Muscle layer of duodenum (tissue), 2 donors: ENCODE results near the gene KDM2A.
"Not testable (repeated sequence)": the region's sequence is repeated elsewhere in the genome, so short reads cannot be mapped to it uniquely, and the experiment has no call there.

Experiments used
- H3K27ac ChIP-seq: one replicate; pipeline ENCODE4 v1.7.0; 2013; ENCODE audit warnings: mild to moderate bottlenecking, low read length
- H3K27me3 ChIP-seq: one replicate; pipeline ENCODE4 v1.7.0; 2013; ENCODE audit warnings: low read depth, mild to moderate bottlenecking, control low read depth, low read length
- H3K36me3 ChIP-seq, 2 donors: one replicate each; pipeline ENCODE4 v1.7.0; 2013; ENCODE audit warnings: low read length in 2 of 2, control low read depth in 1 of 2, mild to moderate bottlenecking in 1 of 2; ENCODE audit not compliant: insufficient read depth in 2 of 2, control insufficient read depth in 1 of 2
- H3K4me1 ChIP-seq, 2 donors: one replicate each; pipeline ENCODE4 v1.7.0; 2013; ENCODE audit warnings: low read length in 2 of 2, mild to moderate bottlenecking in 2 of 2, control low read depth in 1 of 2, moderate library complexity in 1 of 2; ENCODE audit not compliant: insufficient read depth in 2 of 2, control insufficient read depth in 1 of 2
- H3K4me3 ChIP-seq, 2 donors: one replicate each; pipeline ENCODE4 v1.7.0; 2013; ENCODE audit warnings: low read length in 2 of 2, low read depth in 1 of 2, mild to moderate bottlenecking in 1 of 2
- H3K9me3 ChIP-seq, 2 donors: one replicate each; pipeline ENCODE4 v1.7.0; 2013; ENCODE audit warnings: low read length in 2 of 2, control low read depth in 1 of 2, mild to moderate bottlenecking in 1 of 2; ENCODE audit not compliant: control insufficient read depth in 1 of 2
- donor health status: healthy.

Gene KDM2A

DNA sequence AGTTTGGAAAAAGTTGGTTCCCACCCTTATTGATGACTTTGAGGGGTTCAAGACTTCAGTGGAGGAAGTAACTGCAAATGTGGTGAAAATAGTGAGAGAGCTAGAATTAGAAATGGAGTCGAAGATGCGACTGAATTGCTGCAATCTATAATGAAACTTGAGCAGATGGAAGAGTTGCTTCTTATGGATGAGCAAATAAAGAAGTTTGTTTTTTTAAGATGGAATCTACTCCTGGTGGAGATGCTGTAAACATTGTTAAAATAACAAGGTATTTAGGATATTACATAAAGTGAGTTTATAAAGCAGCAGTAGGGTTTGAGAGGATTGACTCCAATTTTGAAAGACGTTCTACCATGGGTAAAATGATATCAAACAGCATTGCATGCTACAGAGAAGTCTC lies 83.0 kb downstream of the KDM2A start:
- H3K27ac ChIP-seq = no peak overlapping the region
- no peak overlapping the region for H3K4me3 ChIP-seq
- H3K27me3 ChIP-seq = no peaks in the 10 kb centered on the region
- H3K4me1 ChIP-seq = no peaks in the 10 kb centered on the region
- H3K36me3 ChIP-seq = peaks cover 0 to 9% of the 10 kb centered on the region in 2 donors
- H3K9me3 ChIP-seq = no peaks in the 10 kb centered on the region

DNA sequence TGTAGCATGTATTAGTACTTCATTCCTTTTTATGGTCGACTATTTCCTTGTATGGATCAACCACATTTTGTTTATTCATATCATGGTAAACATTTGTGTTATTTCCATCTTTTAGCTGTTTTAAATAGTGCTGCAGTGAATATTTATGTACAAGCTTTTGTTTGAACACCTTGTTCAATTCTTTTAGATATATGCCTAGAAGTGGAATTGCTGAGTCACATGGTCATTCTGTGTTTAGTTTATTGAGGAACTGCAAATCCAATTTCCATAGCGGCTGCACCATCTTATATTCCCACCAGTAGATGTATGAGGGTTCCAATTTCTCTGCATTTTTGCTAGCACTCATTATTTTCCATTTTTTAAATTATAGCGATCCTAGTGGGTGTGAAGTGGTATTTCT lies 85.8 kb downstream of the KDM2A start:
- Histone ChIP-seq H3K4me3 (no peak overlapping the region), H3K27ac (no peak overlapping the region), H3K9me3 (no peaks in the 10 kb centered on the region), H3K36me3 (peaks cover 0 to 15% of the 10 kb centered on the region in 2 donors), H3K27me3 (no peaks in the 10 kb centered on the region), H3K4me1 (no peaks in the 10 kb centered on the region)

DNA sequence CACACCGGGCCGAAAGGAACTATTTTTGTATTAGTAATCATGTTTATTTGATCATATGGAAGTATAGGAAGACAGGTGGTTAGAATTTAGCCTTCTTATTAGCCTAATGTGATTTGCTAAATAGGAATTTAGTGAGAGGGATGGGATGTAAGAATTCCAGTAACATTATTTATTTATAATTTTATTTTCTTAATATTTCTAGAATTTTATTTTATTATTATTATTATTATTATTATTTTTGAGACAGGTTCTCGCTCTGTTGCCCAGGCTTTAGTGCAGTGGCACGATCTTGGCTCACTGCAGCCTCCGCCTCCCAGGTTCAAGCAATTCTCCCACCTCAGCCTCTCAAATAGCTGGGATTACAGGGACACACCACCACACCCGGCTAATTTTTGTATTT lies 90.2 kb downstream of the KDM2A start:
- not testable (repeated sequence) for H3K27me3 ChIP-seq, H3K4me1 ChIP-seq, H3K27ac ChIP-seq, H3K9me3 ChIP-seq, H3K4me3 ChIP-seq
- peaks cover 12 to 24% of the 10 kb centered on the region in 2 donors for H3K36me3 ChIP-seq

DNA sequence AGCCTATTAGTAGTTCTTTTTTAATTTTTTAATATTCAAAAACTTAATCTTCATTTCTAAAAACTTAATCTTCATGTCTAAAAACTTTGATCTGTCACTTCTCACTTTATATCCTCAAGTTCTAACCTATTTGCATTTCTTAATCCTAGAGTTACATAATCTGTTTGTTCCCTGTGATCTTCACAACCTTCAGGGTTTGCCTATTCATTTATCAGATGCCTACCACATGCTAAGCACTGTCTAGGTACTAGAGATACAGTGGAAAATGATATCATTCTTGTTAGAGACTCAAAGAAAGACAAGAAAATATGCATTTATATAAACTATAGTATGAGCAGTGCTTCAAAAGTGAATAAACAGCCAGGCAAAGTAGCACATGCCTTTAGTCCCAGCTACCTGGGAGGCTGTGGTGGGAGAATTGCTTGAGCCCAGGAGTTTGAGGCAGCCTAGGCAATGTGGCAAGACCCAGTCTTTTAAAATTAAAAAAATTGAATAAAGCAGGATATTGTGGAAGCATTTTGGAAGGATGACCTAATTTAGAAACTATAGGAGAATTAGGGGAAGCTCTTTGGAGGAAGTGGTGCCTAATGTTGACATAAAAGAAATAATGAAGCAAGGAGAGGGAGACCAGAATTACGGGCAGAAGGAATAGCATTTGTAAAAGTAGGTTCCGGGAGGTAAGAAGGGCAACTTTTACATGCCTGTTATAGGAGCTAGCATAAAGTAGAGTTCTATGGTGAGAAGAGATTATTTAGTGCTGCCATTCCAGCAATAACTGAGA lies 92.8 kb downstream of the KDM2A start:
- H3K4me1 ChIP-seq = no peaks in the 10 kb centered on the region
- H3K4me3 ChIP-seq = no peak overlapping the region
- H3K9me3 ChIP-seq = no peaks in the 10 kb centered on the region
- no peaks in the 10 kb centered on the region for H3K27me3 ChIP-seq
- H3K36me3 ChIP-seq = peaks cover 23 to 37% of the 10 kb centered on the region in 2 donors
- H3K27ac ChIP-seq = no peak overlapping the region

GRCh38 chr11:67213178-67213621 lies 94.1 kb downstream of the KDM2A start:
- H3K27ac ChIP-seq = no peak overlapping the region
- H3K9me3 ChIP-seq = no peaks in the 10 kb centered on the region
- peaks cover 31 to 46% of the 10 kb centered on the region in 2 donors for H3K36me3 ChIP-seq

DNA sequence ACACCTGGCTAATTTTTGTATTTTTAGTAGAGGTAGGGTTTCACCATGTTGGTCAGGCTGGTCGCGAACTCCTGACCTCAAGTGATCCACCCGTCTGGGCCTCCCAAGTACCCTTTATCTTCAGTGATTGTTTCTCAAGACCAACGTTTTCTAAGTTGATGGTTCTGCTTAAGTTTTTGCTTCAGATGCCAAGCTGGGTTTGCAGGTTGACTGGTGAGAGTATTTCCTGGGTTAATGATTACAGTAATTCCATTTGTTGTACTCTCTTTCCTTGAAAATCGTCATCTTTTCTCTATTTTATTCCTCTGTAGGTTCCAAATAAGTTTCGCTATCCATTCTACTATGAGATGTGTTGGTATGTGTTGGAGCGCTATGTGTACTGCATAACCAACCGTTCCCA lies 108.7 kb downstream of the KDM2A start:
- Histone ChIP-seq H3K27ac (no peak overlapping the region), H3K9me3 (no peaks in the 10 kb centered on the region), H3K36me3 (peaks cover 39 to 62% of the 10 kb centered on the region in 2 donors), H3K4me3 (no peak overlapping the region), H3K4me1 (no peaks in the 10 kb centered on the region), H3K27me3 (no peaks in the 10 kb centered on the region)

More at GRCh38 chr11:67213178-67213621, 94.1 kb downstream of the KDM2A start:
- no peaks in the 10 kb centered on the region for H3K27me3 ChIP-seq
- H3K4me3 ChIP-seq = no peak overlapping the region
- H3K4me1 ChIP-seq = no peaks in the 10 kb centered on the region

DNA sequence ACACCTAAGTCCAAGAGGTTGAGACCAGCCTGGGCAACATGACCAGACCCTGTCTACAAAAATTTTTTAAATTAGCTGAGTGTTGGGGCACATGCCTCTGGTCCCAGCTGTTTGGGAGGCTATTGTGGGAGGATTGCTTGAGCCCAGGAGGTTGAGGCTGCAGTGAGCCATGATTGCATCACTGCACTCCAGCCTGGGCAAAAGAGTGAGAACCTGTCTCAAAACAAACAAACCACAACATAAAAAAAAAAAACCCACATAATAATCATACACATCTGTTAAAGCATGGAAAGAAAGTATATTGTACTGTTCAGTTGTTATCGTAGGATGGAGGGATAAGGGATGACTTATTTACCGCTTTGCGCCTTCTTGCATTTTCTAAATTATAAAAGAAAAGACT lies 111.3 kb downstream of the KDM2A start:
- Histone ChIP-seq H3K36me3 (peaks cover 32 to 47% of the 10 kb centered on the region in 2 donors), H3K9me3 (no peaks in the 10 kb centered on the region), H3K4me1 (no peaks in the 10 kb centered on the region), H3K4me3 (no peak overlapping the region), H3K27ac (no peak overlapping the region), H3K27me3 (no peaks in the 10 kb centered on the region)

DNA sequence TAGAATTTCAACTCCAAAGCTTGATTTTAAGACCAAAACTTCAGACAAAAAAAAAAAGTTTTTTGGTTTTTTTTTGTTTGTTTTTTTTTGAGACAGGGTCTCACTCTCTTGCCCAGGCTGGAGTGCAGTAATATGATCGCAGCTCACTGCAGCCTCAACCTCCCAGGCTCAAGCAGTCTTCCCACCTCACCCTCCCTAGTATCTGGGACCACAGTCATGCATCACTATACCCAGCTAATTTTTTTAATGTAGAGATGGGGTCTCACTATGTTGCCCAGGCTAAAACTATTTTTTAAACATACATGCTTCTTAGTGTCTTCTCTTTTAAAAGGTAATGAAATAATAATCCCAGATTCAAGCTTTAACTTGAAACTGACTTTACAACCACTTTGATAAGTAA lies 111.8 kb downstream of the KDM2A start:
- Histone ChIP-seq H3K36me3 (peaks cover 32 to 45% of the 10 kb centered on the region in 2 donors), H3K27ac (no peak overlapping the region), H3K4me3 (no peak overlapping the region)

GRCh38 chr11:67233584-67234190 lies 114.6 kb downstream of the KDM2A start:
- H3K9me3 ChIP-seq = no peaks in the 10 kb centered on the region
- no peak overlapping the region for H3K4me3 ChIP-seq
- H3K36me3 ChIP-seq = peaks cover 17 to 30% of the 10 kb centered on the region in 2 donors
- H3K27me3 ChIP-seq = no peaks in the 10 kb centered on the region
- H3K27ac ChIP-seq = no peak overlapping the region
- H3K4me1 ChIP-seq = peaks cover 4 to 7% of the 10 kb centered on the region in 2 donors

More for the DNA sequence above, 111.8 kb downstream of the KDM2A start:
- Histone ChIP-seq H3K4me1 (no peaks in the 10 kb centered on the region), H3K9me3 (no peaks in the 10 kb centered on the region), H3K27me3 (no peaks in the 10 kb centered on the region)

DNA sequence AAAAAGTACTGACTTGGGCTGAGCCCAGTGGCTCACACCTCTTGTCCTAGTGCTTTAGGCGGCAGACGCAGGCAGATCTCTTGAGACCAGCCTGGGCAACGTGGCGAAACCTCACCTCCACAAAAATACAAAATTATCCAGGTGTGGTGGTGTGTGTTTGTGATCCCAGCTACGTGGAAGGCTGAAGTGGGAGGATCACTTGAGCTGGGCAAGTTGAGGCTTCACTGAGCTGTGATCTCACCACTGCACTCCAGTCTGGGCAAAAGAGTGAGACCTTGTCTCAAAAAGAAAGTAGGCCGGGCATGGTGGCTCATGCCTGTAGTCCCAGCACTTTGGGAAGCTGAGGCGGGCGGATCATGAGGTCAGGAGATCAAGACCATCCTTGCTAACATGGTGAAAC lies 115.5 kb downstream of the KDM2A start:
- peaks cover 12 to 16% of the 10 kb centered on the region in 2 donors for H3K4me1 ChIP-seq
- not testable (repeated sequence) for H3K27me3 ChIP-seq, H3K4me3 ChIP-seq, H3K9me3 ChIP-seq, H3K27ac ChIP-seq
- H3K36me3 ChIP-seq = peaks cover 9 to 21% of the 10 kb centered on the region in 2 donors

DNA sequence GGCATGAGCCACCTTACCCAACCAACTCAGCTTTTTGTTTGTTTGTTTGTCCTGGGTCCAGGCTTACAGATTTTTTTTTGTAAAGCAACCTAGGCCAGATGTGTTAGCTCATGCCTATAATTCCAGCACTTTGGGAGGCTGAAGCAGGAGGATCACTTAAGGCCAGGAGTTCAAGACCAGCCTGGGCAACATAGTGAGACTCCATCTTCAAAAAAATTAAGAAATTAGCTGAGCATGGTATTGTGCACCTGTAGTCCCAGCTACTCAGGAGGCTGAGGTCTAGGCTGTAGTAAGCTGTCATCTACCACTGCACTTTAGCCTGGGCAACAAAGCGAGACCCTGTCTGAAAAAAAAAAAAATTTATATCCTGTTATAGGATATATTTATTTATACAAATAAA lies 118.5 kb downstream of the KDM2A start:
- Histone ChIP-seq H3K4me1 (peaks cover 12 to 33% of the 10 kb centered on the region in 2 donors), H3K36me3 (peaks cover 0 to 11% of the 10 kb centered on the region in 2 donors), H3K9me3 (no peaks in the 10 kb centered on the region), H3K4me3 (no peak overlapping the region), H3K27me3 (no peaks in the 10 kb centered on the region), H3K27ac (no peak overlapping the region)
